Stimulated activated CD4-positive, alpha-beta T cell treated with anti-CD3 and anti-CD28 coated beads, TNF-alpha, amount 100 ng/mL, for 4 hours (primary cell): Measurements from ENCODE around the gene PCBP1.
A peak's percentile ranks its signal among the peaks of the same experiment; 100 is the strongest.
"Not testable (repeated sequence)": the region's sequence is repeated elsewhere in the genome, so short reads cannot be mapped to it uniquely, and the experiment has no call there.

Experiments used
- DNase-seq, 3 experiments: peaks; one replicate each; pipeline ENCODE4 v3.0.0-alpha.2; 2020; ENCODE audit warnings: low read depth in 3 of 3

The PCBP1 gene

GRCh38 chr2:70124983-70125480 is 37.8 kb downstream of the PCBP1 start:
- DNase-seq, result peak in 2 of 3 experiments; percentile 44 to 66

DNA sequence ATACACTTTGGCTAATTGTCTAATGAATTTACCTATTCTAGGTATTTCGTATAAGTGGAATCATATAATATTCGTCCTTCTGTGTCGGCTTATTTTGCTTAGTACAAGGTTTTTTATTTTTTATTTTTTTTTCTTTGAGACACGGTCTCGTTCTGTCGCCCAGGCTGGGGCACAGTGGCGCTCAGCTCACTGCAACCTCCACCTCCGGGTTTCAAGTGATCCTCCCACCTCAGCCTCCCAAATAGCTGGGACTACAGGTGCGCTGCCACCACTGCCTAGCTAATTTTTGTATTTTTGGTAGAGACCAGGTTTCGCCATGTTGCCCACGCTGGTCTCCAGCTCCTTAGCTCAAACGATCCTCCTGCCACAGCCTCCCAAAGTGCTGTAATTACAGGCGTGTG is 38.2 kb downstream of the PCBP1 start:
- no peak for DNase-seq

- DNase-seq, result no peak
Measured at GRCh38 chr2:70126413-70126812, 39.1 kb downstream of the PCBP1 start.

DNA sequence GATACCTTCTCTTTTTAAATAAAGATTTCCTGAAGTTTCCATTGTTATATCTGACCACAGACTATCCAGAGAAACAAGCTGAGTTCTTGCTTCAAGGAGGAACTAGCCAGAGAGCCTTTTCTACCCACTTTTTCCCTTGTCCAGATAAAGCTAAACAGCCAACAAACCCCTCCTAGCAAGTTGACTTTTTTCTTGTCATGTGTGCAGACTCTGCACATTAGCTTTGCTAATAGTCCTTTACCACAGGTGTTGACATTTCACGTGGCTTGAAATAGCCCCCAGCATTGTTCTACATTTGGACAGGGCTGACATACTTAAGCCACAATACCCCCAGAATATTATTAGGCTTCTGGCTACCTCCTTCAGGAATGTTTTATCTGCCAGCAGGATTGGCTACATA is 40.7 kb downstream of the PCBP1 start:
- no peak for DNase-seq

DNA sequence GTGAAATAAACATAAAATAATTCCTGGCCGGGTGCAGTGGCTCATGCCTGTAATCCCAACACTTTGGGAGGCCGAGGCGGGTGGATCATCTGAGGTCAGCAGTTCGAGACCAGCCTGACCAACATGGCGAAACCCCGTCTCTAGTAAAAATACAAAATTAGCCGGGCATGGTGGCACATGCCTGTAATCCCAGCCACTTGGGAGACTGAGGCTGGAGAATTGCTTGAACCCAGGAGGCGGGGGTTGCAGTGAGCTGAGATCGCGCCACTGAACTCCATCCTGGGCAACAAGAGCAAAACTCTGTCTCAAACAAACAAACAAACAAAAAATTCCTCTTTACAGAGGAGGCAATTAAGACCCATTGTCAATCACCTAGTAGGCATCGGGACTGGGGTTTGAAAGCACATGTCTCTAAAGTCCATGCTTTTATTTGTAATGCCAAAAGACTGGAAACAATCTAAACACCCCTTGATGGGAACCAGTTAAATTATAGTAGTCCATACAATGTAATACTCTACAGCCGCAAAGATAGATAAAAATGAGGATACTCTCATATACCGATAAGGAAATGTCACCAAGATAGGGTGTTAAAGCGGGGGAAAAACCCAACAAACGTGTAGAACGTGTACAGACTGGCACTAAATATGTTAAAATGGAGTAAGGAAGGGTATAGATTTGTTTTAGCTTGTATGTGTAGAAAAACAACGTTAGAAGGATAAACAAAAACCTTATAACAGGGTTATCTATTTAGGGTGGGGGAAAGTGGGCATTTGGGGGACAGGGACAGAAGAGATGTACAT is 44.3 kb downstream of the PCBP1 start:
- DNase-seq, result not testable (repeated sequence)

DNA sequence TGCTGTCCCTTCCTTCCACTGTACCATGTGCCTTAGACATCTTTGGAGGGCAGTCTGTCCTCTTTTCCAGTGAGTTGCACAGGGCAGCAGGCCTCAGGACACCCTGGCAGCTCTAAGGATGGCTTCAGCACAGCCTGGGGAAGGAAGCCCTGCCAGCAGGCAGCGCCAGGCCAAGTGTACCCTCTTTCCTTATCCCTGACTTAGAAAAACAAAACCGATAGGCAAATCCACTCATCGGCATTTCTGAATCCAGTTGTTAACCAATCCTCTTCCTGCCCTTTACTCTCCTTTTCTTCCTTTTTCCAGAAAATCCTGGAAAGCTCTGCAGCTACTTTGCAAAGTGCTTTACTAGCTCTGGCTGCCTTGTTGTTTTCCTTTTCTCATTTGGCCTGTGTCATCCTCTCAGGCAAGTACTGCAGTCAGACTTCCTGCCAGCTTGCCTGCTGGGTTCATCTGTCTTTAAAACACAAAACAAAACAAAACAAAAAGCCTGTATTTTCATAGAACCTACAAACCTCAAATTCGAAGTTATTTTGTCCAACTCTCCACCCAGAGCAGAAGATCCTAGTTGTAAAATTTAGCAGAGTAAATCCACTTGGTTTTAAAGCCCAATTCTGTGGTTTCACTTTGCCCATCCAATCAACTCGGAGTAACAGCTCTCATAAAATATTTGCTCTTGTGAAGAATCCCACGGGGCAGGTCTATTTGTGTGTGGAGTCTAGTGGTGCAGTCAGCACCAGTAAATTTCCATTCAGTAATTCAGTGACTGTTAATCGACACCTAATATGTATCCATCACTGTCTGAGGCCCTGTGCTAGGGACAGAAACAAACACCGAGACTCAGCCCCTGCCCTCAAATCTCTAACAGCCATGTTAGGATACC is 45.2 kb downstream of the PCBP1 start:
- peak in 1 of 3 experiments; percentile 23 for DNase-seq

DNA sequence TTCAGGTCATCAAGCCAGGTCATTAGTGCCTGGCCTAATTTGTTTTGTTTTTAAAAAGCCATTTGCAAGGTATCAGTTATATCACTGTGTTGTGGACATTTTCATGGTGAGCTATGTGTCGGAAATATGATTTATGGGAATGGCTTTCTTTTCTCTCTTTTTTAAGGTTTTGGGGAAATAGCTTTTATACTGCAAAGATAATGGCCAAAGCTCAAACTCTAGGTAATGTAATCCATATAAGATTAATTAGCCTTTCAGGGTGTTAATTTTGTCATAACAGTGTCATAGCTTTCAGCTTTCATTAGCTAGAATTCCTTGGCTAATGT is 45.8 kb downstream of the PCBP1 start:
- DNase-seq, result no peak

- no peak for DNase-seq
Measured at GRCh38 chr2:70133491-70134322, 46.4 kb downstream of the PCBP1 start.

DNA sequence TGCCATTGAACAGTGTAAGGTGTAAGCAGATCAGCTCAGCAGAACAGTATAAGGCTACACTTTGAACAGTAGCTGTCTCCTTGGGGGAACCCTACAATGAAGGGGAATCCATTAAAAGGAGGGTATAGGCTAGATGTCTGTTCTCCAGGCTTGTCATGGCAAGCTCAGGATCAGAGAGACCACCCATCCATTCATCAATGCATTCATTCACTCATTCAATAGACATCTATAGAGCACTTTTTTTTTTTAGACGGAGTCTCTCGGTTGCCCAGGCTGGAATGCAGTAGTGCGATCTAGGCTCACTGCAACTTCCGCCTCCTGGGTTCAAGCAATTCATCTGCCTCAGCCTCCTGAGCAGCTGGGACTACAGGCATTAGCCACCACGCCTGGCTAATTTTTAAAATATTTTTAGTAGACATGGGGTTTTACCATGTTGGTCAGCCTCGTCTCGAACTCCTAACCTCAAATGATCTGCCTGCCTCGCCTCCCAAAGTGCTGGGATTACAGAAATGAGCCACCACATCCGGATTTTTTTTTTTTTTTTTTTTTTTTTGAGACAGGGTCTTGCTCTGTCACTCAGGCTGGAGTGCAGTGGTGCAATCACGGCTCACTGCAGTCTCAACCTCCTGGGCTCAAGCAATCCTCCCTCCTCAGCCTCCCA is 47.2 kb downstream of the PCBP1 start:
- DNase-seq, result not testable (repeated sequence)
